B cell (primary cell): Measurements from ENCODE around the gene TSPAN18. TPM values are rescaled to one million over a fixed set of nuclear protein-coding genes. Genes with fewer than 3 reads are reported as not detected.
A peak's percentile ranks its signal among the peaks of the same experiment; 100 is the strongest.

Experiments used
- ATAC-seq: fragments of 200-7000 bp; cut with Tn5 transposase; one replicate; pipeline ENCODE4 v1.10.0; 2021; ENCODE audit warnings: low read depth, mild to moderate bottlenecking, moderate number of reproducible peaks, moderate library complexity
- CTCF ChIA-PET: fragments of 350-600 bp; sonication (Branson Sonifier 250); formaldehyde crosslinking; loops from one replicate; lab custom pipeline; 2021; ENCODE audit warnings: antibody characterized with exemption, inconsistent platforms; lab: Charles Lee
- POLR2A ChIA-PET: fragments of 350-600 bp; sonication (Branson Sonifier 250); formaldehyde crosslinking; loops from one replicate; lab custom pipeline; 2021; ENCODE audit warnings: antibody characterized with exemption; lab: Charles Lee
- DNase-seq: peaks from one replicate; pipeline ENCODE4 v3.0.0; 2013
- H2AFZ ChIP-seq: 2 replicates; pipeline ENCODE4 v1.6.1; 2012; ENCODE audit warnings: mild to moderate bottlenecking, low read depth, low read length; ENCODE audit not compliant: insufficient read depth, poor library complexity, severe bottlenecking
- H3K27ac ChIP-seq, 2 donors: 1 replicate in 1 of 2; 2 replicates in 1 of 2; pipeline ENCODE4 v1.5.1; 2012 to 2013; ENCODE audit warnings: low read length in 2 of 2, mild to moderate bottlenecking in 2 of 2, moderate library complexity in 1 of 2
- H3K27me3 ChIP-seq, 4 experiments: fragments of 200-600 bp in 1 of 4; sonication (generic) in 1 of 4; replicated peaks in 1 of 4; 1 replicate in 2 of 4; 2 replicates in 2 of 4; pipeline versions ENCODE4 v1.6.1 to v1.7.0; 2013 to 2016; ENCODE audit warnings: low read length in 3 of 4, mild to moderate bottlenecking in 2 of 4, mixed read lengths in 1 of 4, moderate library complexity in 1 of 4; ENCODE audit not compliant: insufficient read depth in 4 of 4, control insufficient read depth in 3 of 4; ENCODE audit errors: control extremely low read depth in 1 of 4
- H3K36me3 ChIP-seq, 2 experiments: replicated peaks in 1 of 2; 1 replicate in 1 of 2; 2 replicates in 1 of 2; pipeline versions ENCODE4 v1.6.1 to v1.7.1; 2013; ENCODE audit warnings: low read length in 1 of 2; ENCODE audit not compliant: insufficient read depth in 2 of 2, control insufficient read depth in 1 of 2; ENCODE audit errors: control extremely low read depth in 1 of 2, extremely low read depth in 1 of 2
- H3K4me1 ChIP-seq, 2 donors: fragments of 200-600 bp in 1 of 2; sonication (generic) in 1 of 2; 1 replicate in 1 of 2; 2 replicates in 1 of 2; pipeline versions ENCODE4 v1.5.1 to v1.6.1; 2013 to 2017; ENCODE audit warnings: low read length in 2 of 2; ENCODE audit not compliant: control insufficient read depth in 2 of 2, insufficient read depth in 2 of 2
- H3K4me2 ChIP-seq: replicated peaks from 2 replicates; pipeline ENCODE3; 2012; ENCODE audit warnings: mild to moderate bottlenecking, low read depth, low read length; ENCODE audit not compliant: poor library complexity, severe bottlenecking
- H3K4me3 ChIP-seq, 5 experiments: fragments of 200-600 bp in 1 of 5; sonication (generic) in 1 of 5; 1 replicate in 3 of 5; 2 replicates in 2 of 5; pipeline versions ENCODE4 v1.5.1 to v1.7.0; 2011 to 2016; ENCODE audit warnings: low read length in 4 of 5, mild to moderate bottlenecking in 4 of 5, low read depth in 2 of 5, control low read depth in 1 of 5, moderate library complexity in 1 of 5; ENCODE audit not compliant: insufficient read depth in 1 of 5; ENCODE audit errors: control extremely low read depth in 1 of 5, extremely low read depth in 1 of 5
- H3K79me2 ChIP-seq: fragments of 200-600 bp; sonication (generic); one replicate; pipeline ENCODE4 v1.6.0; 2016; ENCODE audit warnings: low read length; ENCODE audit not compliant: control insufficient read depth, insufficient read depth
- H3K9ac ChIP-seq: fragments of 200-600 bp; sonication (generic); 2 replicates; pipeline ENCODE4 v1.6.1; 2017; ENCODE audit warnings: mild to moderate bottlenecking, low read length, moderate library complexity
- H3K9me3 ChIP-seq, 3 donors: one replicate each; pipeline versions ENCODE4 v1.6.1 to v1.7.1; 2013; ENCODE audit warnings: low read length in 2 of 3; ENCODE audit not compliant: control insufficient read depth in 2 of 3, insufficient read depth in 1 of 3; ENCODE audit errors: control extremely low read depth in 1 of 3
- H4K20me1 ChIP-seq: 2 replicates; pipeline ENCODE4 v1.6.0; 2012; ENCODE audit warnings: mild to moderate bottlenecking, low read length; ENCODE audit not compliant: insufficient read depth, control insufficient read depth, poor library complexity, severe bottlenecking
- H3K27ac Mint-ChIP-seq: one replicate; pipeline ENCODE4 v1.8.0; 2021; ENCODE audit warnings: mixed read lengths
- H3K27me3 Mint-ChIP-seq: one replicate; pipeline ENCODE4 v1.8.0; 2021; ENCODE audit warnings: mixed read lengths
- H3K4me1 Mint-ChIP-seq: one replicate; pipeline ENCODE4 v1.8.0; 2021; ENCODE audit warnings: mixed read lengths
- H3K4me3 Mint-ChIP-seq: one replicate; pipeline ENCODE4 v1.8.0; 2021; ENCODE audit warnings: mixed read lengths
- H3K9me3 Mint-ChIP-seq: one replicate; pipeline ENCODE4 v1.8.0; 2022; ENCODE audit warnings: mixed read lengths; ENCODE audit not compliant: insufficient read depth
- EZH2 ChIP-seq: IDR thresholded peaks from 2 replicates; pipeline ENCODE4 v1.6.1; 2012; ENCODE audit warnings: borderline replicate concordance, low read depth, mild to moderate bottlenecking, moderate library complexity, low read length; ENCODE audit not compliant: insufficient read depth, poor library complexity, severe bottlenecking
- WGBS: methylation state at CpG from one replicate; pipeline ENCODE4 v1.1.5; 2013; ENCODE audit warnings: missing lambda C conversion rate; ENCODE audit not compliant: insufficient coverage; 5-methylcytosine and 5-hydroxymethylcytosine counted together
- intact Hi-C: fragments of 100-400 bp; cut with micrococcal nuclease; formaldehyde crosslinking; loops from one replicate; pipeline ENCODE4 v1.10.0; 2022
- polyA plus RNA-seq: library from polyadenylated mRNA; depleted of rRNA; stranded (reverse); fragments of >200 nt; gene quantifications from 2 replicates; pipeline ENCODE4 v1.2.3, GENCODE V29; 2012
- total RNA-seq, 2 donors: library from RNA; stranded (reverse); fragments of 120-200 nt in 1 of 2; gene quantifications; 1 replicate in 1 of 2; 2 replicates in 1 of 2; pipeline versions ENCODE4 v1.2.3 to v1.2.4, GENCODE V29; 2013 to 2022
- TF ChIP-seq, protein P1 (sequence below): fragments of 200-600 bp; IDR thresholded peaks from one replicate; pipeline ENCODE4 v1.8.0; 2022; ENCODE audit warnings: antibody characterized with exemption, mild to moderate bottlenecking

Gene TSPAN18
- total and polyA plus RNA-seq, 2 donors (not counting 1 experiment from before 2014, with no cell fraction given): 0.75 to 2.0 TPM

DNA sequence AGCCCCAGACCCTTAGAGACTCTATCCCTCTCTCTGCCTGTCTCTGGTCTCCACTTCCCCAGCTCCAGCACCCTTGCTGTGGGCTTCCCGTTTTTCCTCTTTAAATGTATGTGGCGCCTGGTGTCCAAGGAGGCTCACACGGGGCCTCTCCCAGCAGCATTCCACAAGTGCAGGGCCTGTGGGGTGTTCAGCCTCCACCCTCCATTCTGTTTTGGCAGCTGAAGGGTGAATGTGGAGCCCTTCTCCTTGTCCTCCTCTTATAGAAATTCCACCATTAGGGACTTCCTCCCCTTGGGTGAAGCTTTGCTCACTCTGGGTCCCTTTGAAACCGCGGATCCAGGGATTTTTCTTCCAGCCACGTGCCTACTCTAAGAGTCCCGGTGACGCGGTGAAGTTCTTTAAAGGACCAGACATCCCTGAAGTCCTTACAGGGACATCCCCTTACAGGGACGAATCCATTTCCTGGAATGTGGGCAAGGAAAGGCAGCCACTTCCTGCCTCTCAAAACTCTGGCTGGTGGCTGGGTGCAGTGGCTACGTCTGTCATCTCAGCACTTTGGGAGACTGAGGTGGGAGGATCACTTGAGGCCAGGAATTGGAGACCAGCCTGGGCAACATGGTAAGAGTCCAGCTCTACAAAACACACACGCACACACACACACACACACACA is 1.6 kb upstream of the TSPAN18 start:
- WGBS: 90% methylated on average over 8 of the region's 12 CpGs
- peak overlapping the region; percentile 91 for H3K4me3 Mint-ChIP-seq
- H3K36me3 ChIP-seq: no peaks in the 10 kb centered on the region

More for the DNA sequence above, 1.6 kb upstream of the TSPAN18 start:
- no peak overlapping the region for H3K9ac ChIP-seq
- no peaks in the 10 kb centered on the region for H3K79me2 ChIP-seq
- H3K27me3 Mint-ChIP-seq: peaks cover 18% of the 10 kb centered on the region
- H3K27ac ChIP-seq: no peak overlapping the region
- DNase-seq (peak; percentile 23), ATAC-seq (no peak)
- peaks cover 0 to 17% (median 10%) of the 10 kb centered on the region in 4 experiments for H3K27me3 ChIP-seq
- peaks cover 14 to 18% of the 10 kb centered on the region in 2 donors for H3K4me1 ChIP-seq
- no peaks in the 10 kb centered on the region for H3K9me3 ChIP-seq
- intact Hi-C loops: loop anchor here (5.0 to 10.0 kb wide), 2 partner anchors 52 to 440 kb away; no protein-coding TSS in a partner anchor
- H3K4me3 ChIP-seq: no peak overlapping the region
- POLR2A ChIA-PET: no interaction called here
- no peaks in the 10 kb centered on the region for H3K9me3 Mint-ChIP-seq
- TF ChIP-seq, protein P1, sequence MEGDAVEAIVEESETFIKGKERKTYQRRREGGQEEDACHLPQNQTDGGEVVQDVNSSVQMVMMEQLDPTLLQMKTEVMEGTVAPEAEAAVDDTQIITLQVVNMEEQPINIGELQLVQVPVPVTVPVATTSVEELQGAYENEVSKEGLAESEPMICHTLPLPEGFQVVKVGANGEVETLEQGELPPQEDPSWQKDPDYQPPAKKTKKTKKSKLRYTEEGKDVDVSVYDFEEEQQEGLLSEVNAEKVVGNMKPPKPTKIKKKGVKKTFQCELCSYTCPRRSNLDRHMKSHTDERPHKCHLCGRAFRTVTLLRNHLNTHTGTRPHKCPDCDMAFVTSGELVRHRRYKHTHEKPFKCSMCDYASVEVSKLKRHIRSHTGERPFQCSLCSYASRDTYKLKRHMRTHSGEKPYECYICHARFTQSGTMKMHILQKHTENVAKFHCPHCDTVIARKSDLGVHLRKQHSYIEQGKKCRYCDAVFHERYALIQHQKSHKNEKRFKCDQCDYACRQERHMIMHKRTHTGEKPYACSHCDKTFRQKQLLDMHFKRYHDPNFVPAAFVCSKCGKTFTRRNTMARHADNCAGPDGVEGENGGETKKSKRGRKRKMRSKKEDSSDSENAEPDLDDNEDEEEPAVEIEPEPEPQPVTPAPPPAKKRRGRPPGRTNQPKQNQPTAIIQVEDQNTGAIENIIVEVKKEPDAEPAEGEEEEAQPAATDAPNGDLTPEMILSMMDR: no peak
- no peak for TF ChIP-seq EZH2
- no peak overlapping the region for H3K4me2 ChIP-seq
- CTCF ChIA-PET: interaction anchor here (1.2 to 1.3 kb wide), 4 partner anchors 168 to 378 kb away, joined by 3 to 5 read pairs (median 4); no protein-coding TSS in a partner anchor
- no peak overlapping the region for H2AFZ ChIP-seq
- peaks cover 19% of the 10 kb centered on the region for H3K4me1 Mint-ChIP-seq
- H4K20me1 ChIP-seq: no peaks in the 10 kb centered on the region
- no peak overlapping the region for H3K27ac Mint-ChIP-seq
